KMS-11 (cell line): ENCODE results near the gene TBCD.

Source experiments
- H2AFZ ChIP-seq: fragments of 200-600 bp; sonication (generic); 2 replicates; pipeline ENCODE4 v1.6.1; 2016; ENCODE audit warnings: antibody characterized with exemption, mixed run types, low read depth
- H3K27ac ChIP-seq: fragments of 200-600 bp; sonication (generic); 2 replicates; pipeline ENCODE4 v1.6.1; 2016; ENCODE audit warnings: mild to moderate bottlenecking, mixed run types
- H3K27me3 ChIP-seq: fragments of 200-600 bp; sonication (generic); 2 replicates; pipeline ENCODE4 v1.6.1; 2017; ENCODE audit warnings: mild to moderate bottlenecking, low read depth, mixed run types, moderate library complexity; ENCODE audit not compliant: insufficient read depth
- H3K36me3 ChIP-seq: fragments of 200-600 bp; sonication (generic); 2 replicates; pipeline ENCODE4 v1.6.1; 2017; ENCODE audit warnings: mild to moderate bottlenecking, mixed run types; ENCODE audit not compliant: insufficient read depth
- H3K4me1 ChIP-seq: fragments of 200-600 bp; sonication (generic); 2 replicates; pipeline ENCODE4 v1.6.1; 2016; ENCODE audit warnings: mild to moderate bottlenecking, low read depth, mixed run types; ENCODE audit not compliant: poor library complexity, severe bottlenecking
- H3K4me2 ChIP-seq: fragments of 200-600 bp; sonication (generic); 2 replicates; pipeline ENCODE4 v1.7.0; 2016; ENCODE audit warnings: mild to moderate bottlenecking, mixed run types
- H3K4me3 ChIP-seq: fragments of 200-600 bp; sonication (generic); IDR thresholded peaks from 2 replicates; pipeline ENCODE4 v1.6.1; 2017; ENCODE audit warnings: low read depth, low read length, mixed read lengths; ENCODE audit not compliant: insufficient read depth
- H3K79me2 ChIP-seq: fragments of 200-600 bp; sonication (generic); 2 replicates; pipeline ENCODE4 v1.6.1; 2016; ENCODE audit warnings: low read depth, mixed run types; ENCODE audit not compliant: insufficient read depth
- H3K9ac ChIP-seq: fragments of 200-600 bp; sonication (generic); 2 replicates; pipeline ENCODE4 v1.6.1; 2016; ENCODE audit warnings: mild to moderate bottlenecking, mixed run types
- H4K20me1 ChIP-seq: fragments of 200-600 bp; sonication (generic); 2 replicates; pipeline ENCODE4 v1.6.1; 2016; ENCODE audit warnings: mild to moderate bottlenecking, mixed run types; ENCODE audit not compliant: insufficient read depth
- CTCF ChIP-seq: fragments of 200-600 bp; sonication (generic); conservative IDR thresholded peaks from 2 replicates; pipeline ENCODE4 v1.6.1; 2017; ENCODE audit warnings: low read depth, mild to moderate bottlenecking, antibody characterized with exemption, low read length, moderate library complexity, mixed read lengths

The TBCD gene

DNA sequence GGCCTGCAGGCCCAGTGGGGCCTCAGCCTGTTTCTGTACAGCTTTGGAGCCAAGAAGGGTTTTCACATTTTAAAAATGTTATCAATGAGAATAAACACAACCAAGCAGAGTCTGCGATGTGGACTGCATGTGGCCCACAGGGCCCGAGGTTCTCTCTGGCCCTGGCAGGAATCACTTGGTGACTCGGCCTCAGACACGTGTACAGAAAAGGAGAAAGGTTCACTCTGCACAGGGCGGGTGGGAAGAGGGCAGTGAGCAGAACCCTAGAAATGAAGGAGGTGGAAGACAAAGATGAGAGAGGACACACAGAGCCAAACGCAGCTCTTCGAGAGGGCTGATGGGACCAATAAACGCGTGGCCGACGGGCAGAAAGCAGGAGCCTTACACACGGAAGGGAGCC lies 99.5 kb downstream of the TBCD start:
- H3K9ac ChIP-seq = no peak overlapping the region
- H3K4me3 ChIP-seq = no peak overlapping the region
- no peaks in the 10 kb centered on the region for H4K20me1 ChIP-seq
- TF ChIP-seq CTCF = no peak
- no peaks in the 10 kb centered on the region for H3K4me1 ChIP-seq
- no peaks in the 10 kb centered on the region for H3K36me3 ChIP-seq
- no peak overlapping the region for H2AFZ ChIP-seq
- no peak overlapping the region for H3K27ac ChIP-seq
- H3K27me3 ChIP-seq = no peaks in the 10 kb centered on the region
- H3K4me2 ChIP-seq = no peak overlapping the region
- no peaks in the 10 kb centered on the region; the same call in 1 of the 2 replicates for H3K79me2 ChIP-seq

GRCh38 chr17:82854226-82854625 lies 102.4 kb downstream of the TBCD start:
- no peak for TF ChIP-seq CTCF

DNA sequence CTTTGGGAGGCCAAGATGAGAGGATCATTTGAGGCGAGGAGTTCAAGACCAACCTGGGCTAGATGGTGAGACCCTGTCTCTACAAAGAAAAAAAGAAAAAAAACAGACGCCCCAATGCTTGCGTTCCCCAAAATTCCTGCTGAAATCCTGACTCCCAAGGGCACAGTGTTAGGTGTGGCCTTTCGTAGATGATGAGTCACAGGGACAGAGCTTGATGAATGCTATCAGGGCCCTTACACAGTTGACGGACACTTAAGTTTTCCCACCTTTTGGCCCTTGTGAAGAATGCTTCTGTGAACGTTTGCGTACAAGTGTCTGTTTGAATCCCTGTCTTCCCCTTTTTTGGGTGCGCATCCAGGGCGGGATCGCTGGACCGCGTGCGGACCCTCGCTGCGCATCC lies 104.5 kb downstream of the TBCD start:
- Histone ChIP-seq H3K36me3 (no peaks in the 10 kb centered on the region), H3K27ac (no peak overlapping the region), H3K27me3 (no peaks in the 10 kb centered on the region), H2AFZ (no peak overlapping the region), H3K4me1 (peaks cover 12% of the 10 kb centered on the region), H4K20me1 (no peaks in the 10 kb centered on the region), H3K9ac (no peak overlapping the region), H3K4me2 (no peak overlapping the region), H3K4me3 (no peak overlapping the region), H3K79me2 (no peaks in the 10 kb centered on the region; the same call in 1 of the 2 replicates)
- no peak for TF ChIP-seq CTCF

More at GRCh38 chr17:82854226-82854625, 102.4 kb downstream of the TBCD start:
- H3K4me2 ChIP-seq = no peak overlapping the region
- H2AFZ ChIP-seq = no peak overlapping the region
- H3K9ac ChIP-seq = no peak overlapping the region
- H3K4me3 ChIP-seq = no peak overlapping the region
- H3K27me3 ChIP-seq = no peaks in the 10 kb centered on the region
- no peaks in the 10 kb centered on the region for H3K4me1 ChIP-seq
- no peak overlapping the region for H3K27ac ChIP-seq
- no peaks in the 10 kb centered on the region; the same call in 1 of the 2 replicates for H3K79me2 ChIP-seq
- no peaks in the 10 kb centered on the region for H4K20me1 ChIP-seq
- H3K36me3 ChIP-seq = no peaks in the 10 kb centered on the region

GRCh38 chr17:82858376-82859126 lies 106.7 kb downstream of the TBCD start:
- no peak overlapping the region for H3K4me2 ChIP-seq
- H3K4me1 ChIP-seq = peaks cover 34% of the 10 kb centered on the region

More at GRCh38 chr17:82858376-82859126, 106.7 kb downstream of the TBCD start:
- Histone ChIP-seq H3K27me3 (no peaks in the 10 kb centered on the region), H3K4me3 (no peak overlapping the region), H3K27ac (no peak overlapping the region), H3K79me2 (no peaks in the 10 kb centered on the region; the same call in 1 of the 2 replicates), H2AFZ (no peak overlapping the region), H4K20me1 (no peaks in the 10 kb centered on the region), H3K9ac (no peak overlapping the region), H3K36me3 (no peaks in the 10 kb centered on the region)
- TF ChIP-seq CTCF = no peak
